Stimulated activated CD4-positive, alpha-beta T cell treated with anti-CD3 and anti-CD28 coated beads, Interleukin-15, amount 100 ng/mL, for 48 hours (primary cell): ENCODE data around the gene PSG5.
"Not testable (repeated sequence)": the region's sequence is repeated elsewhere in the genome, so short reads cannot be mapped to it uniquely, and the experiment has no call there.

Experiments used
- DNase-seq, 2 donors: peaks; one replicate each; pipeline ENCODE4 v3.0.0-alpha.2; 2020; ENCODE audit warnings: low read depth in 2 of 2

Gene PSG5

DNA sequence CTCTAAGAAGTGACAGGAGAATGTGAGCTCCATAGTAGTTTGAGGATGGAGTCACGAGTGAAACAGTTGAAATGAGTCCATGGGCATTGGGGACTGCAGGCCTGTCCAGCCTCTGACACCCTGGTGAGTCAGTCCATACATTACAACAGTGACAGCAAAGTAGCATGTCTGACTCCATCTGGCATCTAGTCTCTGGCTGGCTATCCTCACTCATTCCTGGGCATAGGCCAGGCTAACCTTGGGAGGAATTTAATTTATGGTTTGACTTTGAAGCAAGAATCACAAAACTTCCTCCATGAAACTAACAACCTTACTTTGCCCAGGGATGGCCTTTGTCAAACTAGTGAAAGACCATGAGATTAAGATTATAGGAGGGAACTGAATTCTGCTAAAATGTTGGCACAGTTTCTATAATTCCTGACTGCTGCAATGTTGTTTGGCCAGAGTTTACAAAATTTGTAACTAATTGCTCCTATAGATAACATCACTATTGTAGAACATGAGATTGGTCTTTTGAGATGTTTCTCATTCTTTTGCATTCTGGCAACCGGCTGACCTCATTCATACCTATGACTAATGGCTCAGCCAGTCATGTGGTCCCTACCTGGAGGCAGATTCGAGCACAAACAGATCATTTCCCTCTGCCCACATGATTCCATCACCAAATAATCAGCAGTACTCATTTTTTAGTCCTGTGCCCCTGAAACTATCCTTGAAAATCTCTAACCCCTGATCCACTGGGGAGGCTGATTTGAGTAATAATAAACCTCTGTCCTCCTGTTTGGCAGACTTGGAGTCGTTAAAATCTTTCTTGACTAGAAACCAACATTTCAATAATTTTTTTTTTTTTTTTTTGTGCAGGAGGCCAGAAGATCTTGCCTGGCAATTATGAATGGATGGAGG is 4.2 kb downstream of the PSG5 start:
- DNase-seq = not testable (repeated sequence)

DNA sequence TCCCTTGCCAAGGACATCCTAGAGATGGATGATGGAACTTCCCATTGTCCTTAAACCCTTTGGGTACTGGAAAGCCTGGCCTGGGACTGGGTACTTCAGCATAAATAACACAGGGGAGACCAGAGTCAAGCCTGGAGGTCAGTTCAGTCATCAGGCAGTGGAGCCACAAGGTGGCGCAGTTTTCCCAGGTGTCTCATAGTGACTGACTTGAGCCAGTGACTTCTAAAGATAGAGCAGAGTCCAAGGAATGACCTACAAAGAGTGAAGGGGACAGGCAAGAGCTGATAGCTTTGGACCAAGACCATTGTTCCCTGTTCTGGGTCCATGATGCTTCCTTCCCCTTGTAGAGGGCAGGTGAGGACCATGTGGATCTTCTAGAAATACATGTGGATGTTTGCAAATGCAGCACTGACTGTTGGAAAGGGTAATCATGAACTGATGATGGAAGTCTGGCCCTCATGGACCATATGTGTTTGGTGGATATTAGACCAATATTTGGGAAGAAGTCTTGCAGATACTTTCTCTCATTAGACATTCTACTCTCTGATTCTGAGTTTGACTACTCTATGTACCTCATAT is 6.7 kb downstream of the PSG5 start:
- DNase-seq = not testable (repeated sequence)

DNA sequence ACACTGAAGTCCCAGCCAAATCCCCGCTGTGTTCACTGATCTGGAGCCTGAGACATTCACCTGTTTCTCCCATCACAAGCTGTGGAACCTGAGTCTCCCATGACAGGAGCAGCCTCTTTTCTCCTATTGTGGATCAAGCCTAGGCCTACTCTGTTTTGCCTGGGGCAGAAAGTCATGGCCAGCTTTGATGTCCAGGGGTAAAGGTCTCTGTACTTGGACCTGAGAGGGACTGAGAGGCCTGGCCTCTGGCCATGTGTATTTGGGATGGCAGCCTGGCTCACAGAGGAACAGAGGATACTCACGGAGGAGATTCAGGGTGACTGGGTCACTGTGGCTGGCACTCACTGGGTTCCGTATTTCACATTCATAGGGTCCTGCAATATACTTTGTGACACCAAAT is 7.8 kb downstream of the PSG5 start:
- DNase-seq = not testable (repeated sequence)

DNA sequence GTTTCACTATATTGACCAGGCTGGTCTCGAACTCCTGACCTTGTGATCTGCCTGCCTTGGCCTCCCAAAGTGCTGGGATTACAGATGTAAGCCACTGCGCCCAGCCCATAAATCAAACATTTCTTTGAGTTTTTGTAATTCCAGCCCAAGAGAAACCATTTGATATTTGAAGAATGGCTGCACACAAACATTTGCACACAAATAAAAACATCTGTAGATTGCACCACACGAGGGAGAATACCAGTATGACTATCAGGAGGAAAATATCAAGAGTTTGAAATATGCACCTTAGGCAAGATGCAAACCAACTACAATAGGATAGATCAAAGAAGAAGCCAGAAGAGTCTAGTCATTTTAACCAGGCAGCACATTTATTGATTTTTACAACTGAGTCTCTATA is 20.4 kb downstream of the PSG5 start:
- DNase-seq = not testable (repeated sequence)

DNA sequence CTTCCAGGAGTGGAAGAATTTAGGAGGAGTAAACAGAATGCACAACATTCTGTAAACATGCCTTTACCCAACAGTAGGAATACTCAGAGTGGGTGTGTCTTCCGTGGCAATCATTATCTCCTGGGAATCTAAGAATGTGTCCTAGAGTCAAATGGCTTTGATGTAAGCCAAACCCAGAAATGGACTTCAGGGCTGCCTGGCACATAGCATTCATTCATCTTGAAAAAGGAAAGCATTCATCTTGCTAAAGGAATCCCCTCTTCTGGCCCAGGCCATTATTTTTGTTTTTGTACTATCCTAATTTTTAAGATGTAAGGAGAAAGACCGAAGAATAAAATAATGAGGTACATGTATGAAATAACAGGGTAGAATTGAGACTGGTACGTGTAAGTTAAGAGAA is 23.2 kb downstream of the PSG5 start:
- DNase-seq = not testable (repeated sequence)

DNA sequence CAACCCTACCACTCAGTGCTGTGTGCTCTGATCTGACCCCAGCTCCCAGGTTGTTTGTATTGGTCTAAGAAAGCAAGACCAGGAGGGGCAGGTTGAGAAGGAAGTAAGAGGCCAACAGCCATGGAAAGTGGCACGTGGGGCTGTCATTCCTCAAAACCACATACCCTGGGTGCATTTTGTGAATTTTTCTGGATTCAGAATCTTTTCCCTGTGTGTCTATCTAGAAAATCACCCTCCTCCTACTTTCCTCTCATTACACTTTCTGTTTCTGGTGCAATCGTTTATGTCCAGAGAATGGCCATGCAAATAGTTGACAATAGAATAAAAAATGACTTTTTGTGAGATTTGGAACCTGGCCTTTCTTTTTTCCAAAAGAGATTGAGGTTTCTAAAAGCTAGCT is 24.1 kb downstream of the PSG5 start:
- not testable (repeated sequence) for DNase-seq

DNA sequence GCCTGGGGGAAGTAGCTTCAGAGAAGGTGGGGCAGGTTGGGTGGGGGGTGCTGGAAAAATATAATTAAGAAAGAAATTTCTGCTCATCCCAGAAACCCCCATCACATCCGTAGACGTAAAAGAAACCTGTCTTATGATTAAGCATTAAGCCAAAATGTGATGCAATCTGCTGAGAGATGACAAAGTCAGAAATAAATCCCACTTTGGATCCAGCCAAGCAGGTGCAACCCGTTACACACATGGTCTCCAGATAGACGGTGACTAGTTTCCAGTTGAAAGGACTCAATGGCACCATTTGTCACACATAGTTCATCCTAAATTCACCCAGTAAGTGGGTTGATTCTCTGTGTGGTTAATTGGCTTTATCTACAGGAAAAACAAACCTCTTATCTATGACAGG is 34.1 kb downstream of the PSG5 start:
- DNase-seq = no peak

DNA sequence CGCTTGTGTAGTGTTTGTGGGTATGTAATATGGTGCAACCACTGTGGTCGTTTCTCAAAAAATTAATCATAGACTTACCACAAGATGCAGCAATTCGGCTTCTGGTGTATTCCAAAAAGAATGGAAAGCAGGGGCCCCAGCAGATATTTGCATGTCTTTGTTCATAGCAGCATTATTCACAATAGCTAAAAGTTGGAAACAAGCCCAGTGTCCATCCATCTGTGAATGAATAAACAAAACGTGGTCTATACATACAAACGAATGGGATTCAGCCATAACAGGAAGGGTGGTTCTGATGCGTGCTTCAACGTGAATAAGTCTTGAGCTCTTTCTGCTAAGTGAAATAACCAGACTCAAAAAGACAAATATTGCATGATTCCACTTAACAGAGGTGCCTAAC is 36.5 kb downstream of the PSG5 start:
- not testable (repeated sequence) for DNase-seq

DNA sequence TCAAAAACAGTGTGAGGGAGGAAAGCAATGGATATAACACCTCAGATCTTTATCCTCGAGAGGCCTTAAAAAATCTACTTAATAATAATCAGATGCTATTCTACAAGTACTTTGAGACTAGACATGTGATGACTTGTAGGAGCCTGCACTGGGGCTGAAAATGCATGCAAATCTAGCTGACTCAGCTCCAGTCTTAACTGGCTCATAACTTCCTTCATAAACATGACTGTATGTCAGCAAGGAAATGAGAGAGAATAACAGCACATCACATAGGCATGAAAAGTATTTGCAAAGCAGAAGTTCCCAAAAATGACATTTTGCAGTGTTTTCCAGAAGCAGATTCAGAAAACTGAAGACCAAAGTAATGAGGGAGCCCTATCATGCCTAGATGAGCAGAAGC is 38.1 kb downstream of the PSG5 start:
- no peak for DNase-seq

DNA sequence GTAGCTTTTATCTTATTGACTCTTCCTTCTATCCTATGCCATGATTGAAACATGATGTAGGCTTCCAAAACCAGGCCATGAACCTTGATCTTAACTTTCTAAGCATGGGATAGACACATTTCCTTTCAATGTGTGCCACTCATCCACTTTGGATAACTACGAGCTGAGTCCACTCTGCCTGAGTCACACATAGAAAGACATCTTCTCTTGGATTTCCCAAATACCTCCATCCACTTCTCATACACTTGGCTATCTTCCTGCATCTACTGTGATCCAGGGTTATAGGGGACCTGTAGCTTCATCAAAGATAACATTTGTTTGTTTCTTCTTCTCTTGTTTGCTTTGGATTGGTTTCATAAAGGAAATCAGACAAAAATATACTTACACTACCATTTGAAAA is 44.6 kb downstream of the PSG5 start:
- DNase-seq = not testable (repeated sequence)

DNA sequence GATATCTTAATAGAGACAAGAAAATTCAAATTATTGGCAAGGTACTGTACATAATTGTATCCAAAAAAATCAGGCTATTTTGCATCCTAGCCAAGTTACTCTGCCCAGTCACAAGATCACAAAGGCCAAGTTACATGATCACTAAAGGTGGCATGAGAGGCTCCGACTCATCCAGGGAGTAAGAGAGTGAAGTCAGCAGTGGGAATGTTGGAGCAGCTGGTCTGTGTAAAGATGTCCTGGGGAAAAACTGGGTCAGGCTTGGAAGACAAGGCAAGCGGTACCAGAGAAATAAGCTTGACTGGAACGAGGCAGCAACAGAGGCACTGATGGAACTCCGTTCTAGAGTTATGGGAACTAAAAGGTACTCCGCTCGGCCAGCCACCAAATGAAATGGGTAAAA is 53.6 kb downstream of the PSG5 start:
- DNase-seq = no peak

DNA sequence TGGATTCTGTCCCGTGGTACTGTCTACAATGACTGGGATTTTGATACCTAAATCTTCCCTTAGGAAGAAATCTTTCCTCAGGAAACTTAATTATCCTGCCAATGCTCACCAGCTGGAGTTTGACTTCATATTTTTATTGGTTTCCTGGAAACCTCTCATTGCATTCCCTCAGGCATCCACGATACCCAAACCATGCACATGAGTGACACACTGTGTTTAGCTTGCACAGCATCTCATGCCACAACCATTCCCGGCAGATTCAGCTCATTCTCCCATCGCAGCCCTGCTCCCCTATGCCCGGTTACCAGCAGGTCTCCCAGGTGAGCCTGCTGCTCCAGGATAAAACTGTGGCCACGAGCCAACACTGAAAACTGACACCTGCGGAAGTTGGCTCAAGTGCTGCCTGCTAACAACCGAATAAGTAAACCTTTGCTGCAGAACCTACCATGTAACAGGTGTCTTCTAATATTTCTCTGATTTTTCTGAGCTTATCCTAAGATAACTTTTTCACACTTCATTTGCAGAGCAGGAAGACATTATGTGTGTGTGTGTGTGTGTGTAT is 55.0 kb downstream of the PSG5 start:
- DNase-seq = not testable (repeated sequence)

DNA sequence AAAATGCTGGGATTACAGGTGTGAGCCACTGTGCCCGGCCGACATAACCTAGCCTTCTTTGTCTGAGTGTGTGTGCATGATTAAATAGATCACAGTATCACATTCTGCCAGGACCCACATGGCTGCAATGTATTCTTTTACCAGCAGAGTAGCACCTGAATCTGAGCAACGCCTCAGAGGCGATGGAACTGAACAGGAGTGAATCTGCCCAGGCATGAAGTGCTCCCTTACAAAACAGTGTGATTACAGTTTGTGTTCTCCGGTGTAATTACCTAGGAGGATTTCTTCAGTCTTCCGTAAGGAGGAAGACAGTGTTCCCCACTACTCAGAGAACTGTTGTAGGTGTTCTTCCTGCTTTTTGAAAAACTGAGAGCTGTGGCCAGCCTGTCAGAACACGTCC is 57.1 kb downstream of the PSG5 start:
- not testable (repeated sequence) for DNase-seq

DNA sequence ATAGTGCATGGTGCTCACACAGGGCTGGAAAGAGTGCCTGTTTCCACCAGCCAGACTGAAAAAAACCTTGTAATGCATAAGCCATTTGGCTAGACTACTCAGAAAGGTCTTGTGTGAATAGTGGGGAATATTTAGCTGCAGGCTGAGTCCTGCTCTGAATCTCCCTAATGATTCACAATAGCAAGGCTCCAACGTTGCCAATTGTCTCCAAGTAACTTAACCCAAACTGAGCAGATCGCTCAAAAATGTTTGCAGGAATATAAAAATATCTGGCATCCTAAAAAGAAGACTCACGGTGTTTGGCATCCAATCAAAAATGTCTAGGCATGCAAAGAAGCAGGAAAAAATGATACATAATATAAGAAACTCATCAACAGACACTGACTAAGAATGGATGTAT is 59.0 kb downstream of the PSG5 start:
- not testable (repeated sequence) for DNase-seq

DNA sequence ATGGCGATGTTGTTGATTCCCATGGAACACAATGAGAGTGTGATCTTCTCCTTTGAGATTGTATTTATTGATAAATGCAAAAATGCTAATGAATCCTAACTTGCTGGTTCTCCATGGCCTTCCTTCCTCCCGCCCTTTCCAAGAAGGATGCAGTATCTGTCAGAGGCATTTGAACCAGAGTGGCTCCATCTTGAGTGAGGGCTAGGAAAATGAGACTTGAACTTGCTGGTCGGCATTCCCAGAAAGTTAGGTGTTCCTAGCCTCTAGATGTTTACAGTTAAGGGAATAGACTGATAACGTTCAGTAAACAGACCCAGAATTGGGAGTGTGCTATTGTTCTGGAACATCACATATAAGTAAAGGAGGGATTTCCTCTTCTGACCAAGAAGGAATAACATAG is 59.6 kb downstream of the PSG5 start:
- DNase-seq = no peak

DNA sequence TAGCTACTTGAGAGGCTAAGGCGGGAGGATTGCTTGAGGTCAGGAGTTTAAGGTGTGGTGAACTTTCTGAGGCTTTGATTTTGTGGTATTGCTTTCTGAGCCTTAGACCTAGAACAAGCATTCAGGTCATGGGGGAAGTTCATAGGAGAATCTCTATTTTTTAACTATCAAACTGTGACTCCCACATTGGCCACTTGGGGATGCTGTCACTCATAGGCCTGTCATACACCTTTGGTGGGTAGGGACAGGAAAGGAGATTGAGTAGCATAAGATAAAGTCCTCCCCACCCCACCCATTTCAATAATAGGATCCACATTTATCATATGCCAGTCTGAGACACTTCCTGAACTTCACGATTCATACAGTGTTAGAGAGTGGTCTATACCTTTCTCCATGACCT is 62.0 kb downstream of the PSG5 start:
- no peak for DNase-seq

DNA sequence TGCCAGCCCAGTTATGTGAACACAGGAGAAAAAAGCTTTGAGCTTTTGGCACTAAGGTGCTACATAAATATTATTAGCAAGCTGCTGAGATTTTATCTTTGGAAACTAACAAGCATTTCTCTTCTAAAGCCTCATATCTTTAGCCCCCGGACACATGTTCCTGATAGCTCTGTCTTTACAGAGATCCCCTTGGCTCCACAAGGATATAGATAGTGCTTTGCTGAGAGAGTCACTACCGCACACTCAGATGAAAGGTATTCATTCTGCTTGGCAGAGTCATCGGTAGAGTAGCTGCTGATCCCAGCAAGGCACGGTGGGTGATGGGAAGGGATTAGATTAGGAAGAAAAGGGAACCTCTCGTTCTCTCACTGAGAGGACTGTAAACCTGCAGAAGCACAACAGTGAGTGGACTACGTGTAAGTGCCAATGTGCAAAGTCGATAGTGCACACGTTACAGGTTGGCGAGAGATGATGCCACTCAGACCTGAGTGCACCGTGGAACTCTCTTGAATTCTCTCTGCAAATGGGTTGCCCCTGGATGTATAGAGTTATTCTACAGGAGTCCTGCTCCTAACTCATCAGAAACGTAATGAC is 65.8 kb downstream of the PSG5 start:
- not testable (repeated sequence) for DNase-seq

DNA sequence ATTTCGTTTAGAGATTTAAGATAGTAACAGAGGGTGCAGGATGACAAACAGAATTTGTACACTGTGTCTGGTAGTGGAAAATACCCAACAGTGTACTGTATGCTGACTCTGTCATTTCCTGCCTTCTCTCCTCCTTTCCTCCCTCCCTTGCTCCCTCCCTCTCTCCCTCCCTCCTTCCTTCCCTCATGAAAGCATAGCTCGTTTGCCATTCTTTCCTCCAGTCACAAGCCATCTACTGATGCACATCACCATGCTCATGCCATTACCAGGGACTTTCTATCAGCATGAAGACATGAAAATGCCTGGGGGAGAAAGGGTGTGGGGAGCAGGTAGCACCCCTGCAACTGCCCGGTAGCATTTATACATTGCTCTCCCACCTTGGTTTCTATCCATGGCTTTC is 66.8 kb downstream of the PSG5 start:
- DNase-seq = not testable (repeated sequence)
